ENCODE data around the gene TMEM214.

Gene TMEM214

DNA sequence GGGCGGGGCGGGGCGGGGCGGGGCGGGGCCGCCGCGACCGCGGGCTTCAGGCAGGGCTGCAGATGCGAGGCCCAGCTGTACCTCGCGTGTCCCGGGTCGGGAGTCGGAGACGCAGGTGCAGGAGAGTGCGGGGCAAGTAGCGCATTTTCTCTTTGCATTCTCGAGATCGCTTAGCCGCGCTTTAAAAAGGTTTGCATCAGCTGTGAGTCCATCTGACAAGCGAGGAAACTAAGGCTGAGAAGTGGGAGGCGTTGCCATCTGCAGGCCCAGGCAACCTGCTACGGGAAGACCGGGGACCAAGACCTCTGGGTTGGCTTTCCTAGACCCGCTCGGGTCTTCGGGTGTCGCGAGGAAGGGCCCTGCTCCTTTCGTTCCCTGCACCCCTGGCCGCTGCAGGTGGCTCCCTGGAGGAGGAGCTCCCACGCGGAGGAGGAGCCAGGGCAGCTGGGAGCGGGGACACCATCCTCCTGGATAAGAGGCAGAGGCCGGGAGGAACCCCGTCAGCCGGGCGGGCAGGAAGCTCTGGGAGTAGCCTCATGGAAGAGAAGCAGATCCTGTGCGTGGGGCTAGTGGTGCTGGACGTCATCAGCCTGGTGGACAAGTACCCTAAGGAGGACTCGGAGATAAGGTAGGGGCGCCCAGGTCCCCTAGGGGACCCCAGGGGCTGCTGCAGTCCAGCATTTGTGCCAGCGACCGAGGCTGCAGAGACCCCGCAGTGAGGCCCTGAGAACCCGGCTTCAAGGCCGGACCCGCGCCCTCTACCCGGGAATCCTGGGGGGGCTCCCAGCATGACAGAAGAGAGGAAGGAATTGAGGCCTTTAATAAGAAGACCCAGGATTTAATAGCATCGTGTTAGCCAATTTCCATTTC, 54.2 kb downstream of the TMEM214 start, which contains the start of gene KHK:
KHK (plus strand) TSS at position 49 of the 870 bp plus-strand sequence; CDS start at position 537, 488 bp downstream.
- Mint-ChIP-seq H3K4me3 (peak within 1 kb of the TSS; percentile 82), H3K9me3 (no peaks in the 10 kb centered on the region), H3K27ac (ENCODE audit: low read depth) (peak within 1 kb of the TSS; percentile 76), H3K27me3 (no peaks in the 10 kb centered on the region), H3K4me1 (peaks cover 23% of the 10 kb centered on the region), H3K36me3 (ENCODE audit: insufficient read depth) (peaks cover 3% of the 10 kb centered on the region)
- DNase-seq (ENCODE audit: low spot score in 2 of 2), result no peak
- no peak for ATAC-seq (replicated peaks; ENCODE audit: extremely low read depth, poor library complexity, severe bottlenecking)

- Mint-ChIP-seq H3K27ac (ENCODE audit: low read depth) (no peak overlapping the region), H3K27me3 (no peaks in the 10 kb centered on the region), H3K4me3 (peak overlapping the region; percentile 82), H3K36me3 (ENCODE audit: insufficient read depth) (peaks cover 3% of the 10 kb centered on the region), H3K9me3 (no peaks in the 10 kb centered on the region), H3K4me1 (peaks cover 23% of the 10 kb centered on the region)
- no peak for ATAC-seq (replicated peaks; ENCODE audit: extremely low read depth, poor library complexity, severe bottlenecking)
- DNase-seq (ENCODE audit: low spot score in 2 of 2), result no peak
These were observed 55.2 kb downstream of the TMEM214 start for GRCh38 chr2:27087823-27088410.

DNA sequence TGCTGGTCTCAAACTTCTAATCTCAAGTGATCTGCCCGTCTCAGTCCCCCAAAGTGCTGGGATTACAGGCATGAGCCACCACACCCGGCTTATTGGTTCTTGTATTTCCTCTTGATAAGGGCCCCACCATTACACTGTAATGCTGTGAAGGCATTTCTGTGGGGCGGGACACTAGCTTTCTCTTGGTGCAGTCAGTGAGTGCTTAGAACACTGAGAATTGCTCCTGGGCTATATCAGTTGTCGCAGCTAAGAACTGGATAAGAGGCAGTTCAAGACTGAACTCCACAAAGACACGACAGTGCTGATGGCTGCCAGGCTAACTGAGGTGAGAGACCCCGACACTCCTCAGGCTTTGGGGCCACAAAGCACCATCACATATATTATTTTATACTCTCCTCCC, 55.9 kb downstream of the TMEM214 start:
- Mint-ChIP-seq H3K4me3 (no peak overlapping the region), H3K9me3 (no peaks in the 10 kb centered on the region), H3K27me3 (no peaks in the 10 kb centered on the region), H3K4me1 (peaks cover 23% of the 10 kb centered on the region), H3K36me3 (ENCODE audit: insufficient read depth) (peaks cover 3% of the 10 kb centered on the region), H3K27ac (ENCODE audit: low read depth) (no peak overlapping the region)
- DNase-seq (ENCODE audit: low spot score in 2 of 2), result no peak
- ATAC-seq (replicated peaks; ENCODE audit: extremely low read depth, poor library complexity, severe bottlenecking), result no peak

DNA sequence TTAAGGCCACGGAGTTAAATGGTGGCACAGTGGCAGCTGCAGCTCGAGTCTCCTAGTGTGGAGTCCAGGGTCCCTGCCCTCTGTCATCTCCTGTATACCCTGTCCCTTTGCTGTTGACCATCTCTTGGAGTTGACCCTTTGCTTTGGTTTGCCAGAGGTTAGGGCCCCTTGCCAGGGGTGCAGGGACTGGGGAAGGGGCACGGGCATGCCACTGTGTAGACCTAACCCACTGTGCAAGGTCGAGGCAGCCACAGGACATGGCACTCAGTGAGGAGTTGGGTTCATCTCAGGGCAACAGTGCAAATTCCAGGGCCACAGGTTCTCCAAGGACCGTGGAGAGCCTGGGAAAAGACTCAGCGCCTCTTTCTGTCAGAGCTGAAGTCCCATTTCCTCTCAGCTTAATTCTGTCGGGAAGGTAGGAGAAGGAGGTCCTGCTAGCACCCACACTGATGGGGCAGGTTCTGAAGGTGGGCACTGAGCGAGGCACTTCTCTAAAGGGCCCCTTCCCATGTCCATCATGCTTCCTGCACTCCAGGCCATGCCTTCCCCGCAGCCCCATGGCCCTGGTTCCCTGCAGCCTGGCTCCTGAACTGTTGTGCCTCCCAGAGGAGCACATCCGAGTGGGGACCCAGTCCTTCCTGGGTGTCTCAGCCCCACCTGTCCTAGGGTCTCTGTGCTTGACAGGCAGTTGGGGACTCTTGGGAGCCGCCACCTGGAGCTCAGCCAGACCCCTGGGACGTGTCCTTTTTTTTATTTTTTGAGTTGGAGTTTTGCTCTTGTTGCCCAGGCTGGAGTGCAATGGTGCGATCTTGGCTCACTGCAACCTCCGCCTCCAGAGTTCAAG, 56.6 kb downstream of the TMEM214 start:
- no peaks in the 10 kb centered on the region for H3K27me3 Mint-ChIP-seq
- H3K9me3 Mint-ChIP-seq, result no peaks in the 10 kb centered on the region
- no peak for ATAC-seq (replicated peaks; ENCODE audit: extremely low read depth, poor library complexity, severe bottlenecking)

More for the DNA sequence above, 56.6 kb downstream of the TMEM214 start:
- Mint-ChIP-seq H3K36me3 (ENCODE audit: insufficient read depth) (peaks cover 3% of the 10 kb centered on the region), H3K4me3 (no peak overlapping the region), H3K4me1 (peaks cover 18% of the 10 kb centered on the region), H3K27ac (ENCODE audit: low read depth) (no peak overlapping the region)
- no peak for DNase-seq (ENCODE audit: low spot score in 2 of 2)
